ENCODE data around the gene ATAD3B.

Gene ATAD3B

GRCh38 chr1:1471389-1472052, at the start of gene ATAD3B:
TSS of gene ATAD3B (plus strand) at chr1:1471765. CDS start at chr1:1471885, 120 bp downstream.
- H3K79me2 ChIP-seq (ENCODE audit: insufficient read depth, low read length): peaks cover 23% of the 10 kb centered on the region
- H3K27me3 ChIP-seq (ENCODE audit: insufficient read depth, low read length): no peaks in the 10 kb centered on the region
- H3F3A ChIP-seq (ENCODE audit: insufficient read depth, low read length): peaks cover 3% of the 10 kb centered on the region; the same call in 1 of the 2 replicates
- no peaks in the 10 kb centered on the region for H4K20me1 ChIP-seq (ENCODE audit: insufficient read depth, low read length)
- peak within 1 kb of the TSS; percentile 98 for H3K4me2 ChIP-seq (ENCODE audit: low read length)
- H2AFZ ChIP-seq (ENCODE audit: low read length): no peak within 1 kb of the TSS
- H3K4me3 ChIP-seq (ENCODE audit: low read depth, low read length, poor library complexity, severe bottlenecking): peak within 1 kb of the TSS; percentile 83
- H3K36me3 ChIP-seq (ENCODE audit: insufficient read depth, low read length): peaks cover 6% of the 10 kb centered on the region
- H3K9ac ChIP-seq (ENCODE audit: low read length): peak within 1 kb of the TSS; percentile 87
- no peak for TF ChIP-seq CTCF (IDR thresholded peaks at IDR 0.05; ENCODE audit: low read length)
- no peak for TF ChIP-seq EZH2 (IDR thresholded peaks at IDR 0.05; ENCODE audit: borderline replicate concordance, low read length)
- H3K4me1 ChIP-seq (ENCODE audit: insufficient read depth, low read length, severe bottlenecking): peaks cover 24% of the 10 kb centered on the region
- H3K27ac ChIP-seq (ENCODE audit: low read depth, low read length, poor library complexity, severe bottlenecking): peak within 1 kb of the TSS; percentile 57
- H3K9me2 ChIP-seq (ENCODE audit: low read depth, low read length): no peaks in the 10 kb centered on the region
- H3K9me3 ChIP-seq (ENCODE audit: low read length): no peaks in the 10 kb centered on the region

GRCh38 chr1:1421907-1422464, 49.6 kb upstream of the ATAD3B start:
- H4K20me1 ChIP-seq (ENCODE audit: insufficient read depth, low read length): no peaks in the 10 kb centered on the region
- H3K9me3 ChIP-seq (ENCODE audit: low read length): no peaks in the 10 kb centered on the region
- no peak overlapping the region for H3K4me3 ChIP-seq (ENCODE audit: low read depth, low read length, poor library complexity, severe bottlenecking)
- TF ChIP-seq CTCF (IDR thresholded peaks at IDR 0.05; ENCODE audit: low read length) (no peak), EZH2 (IDR thresholded peaks at IDR 0.05; ENCODE audit: borderline replicate concordance, low read length) (no peak)
- no peaks in the 10 kb centered on the region for H3K36me3 ChIP-seq (ENCODE audit: insufficient read depth, low read length)
- H3K4me1 ChIP-seq (ENCODE audit: insufficient read depth, low read length, severe bottlenecking): peaks cover 5% of the 10 kb centered on the region
- H3F3A ChIP-seq (ENCODE audit: insufficient read depth, low read length): no peaks in the 10 kb centered on the region
- no peak overlapping the region for H3K4me2 ChIP-seq (ENCODE audit: low read length)
- no peak overlapping the region for H2AFZ ChIP-seq (ENCODE audit: low read length)
- no peaks in the 10 kb centered on the region for H3K9me2 ChIP-seq (ENCODE audit: low read depth, low read length)
- H3K27ac ChIP-seq (ENCODE audit: low read depth, low read length, poor library complexity, severe bottlenecking): no peak overlapping the region
- H3K27me3 ChIP-seq (ENCODE audit: insufficient read depth, low read length): 0 out of 2 replicates have a peak, but pooled peaks cover 10% of the 10 kb centered on the region
- no peaks in the 10 kb centered on the region for H3K79me2 ChIP-seq (ENCODE audit: insufficient read depth, low read length)
- no peak overlapping the region for H3K9ac ChIP-seq (ENCODE audit: low read length)

GRCh38 chr1:1422465-1423244, 48.9 kb upstream of the ATAD3B start:
- Histone ChIP-seq H3K36me3 (ENCODE audit: insufficient read depth, low read length) (no peaks in the 10 kb centered on the region), H3K4me3 (ENCODE audit: low read depth, low read length, poor library complexity, severe bottlenecking) (no peak overlapping the region), H3F3A (ENCODE audit: insufficient read depth, low read length) (no peaks in the 10 kb centered on the region), H3K27ac (ENCODE audit: low read depth, low read length, poor library complexity, severe bottlenecking) (no peak overlapping the region), H4K20me1 (ENCODE audit: insufficient read depth, low read length) (no peaks in the 10 kb centered on the region), H3K9me3 (ENCODE audit: low read length) (no peaks in the 10 kb centered on the region), H3K79me2 (ENCODE audit: insufficient read depth, low read length) (no peaks in the 10 kb centered on the region), H3K4me1 (ENCODE audit: insufficient read depth, low read length, severe bottlenecking) (peaks cover 5% of the 10 kb centered on the region), H3K27me3 (ENCODE audit: insufficient read depth, low read length) (0 out of 2 replicates have a peak, but pooled peaks cover 10% of the 10 kb centered on the region), H3K9me2 (ENCODE audit: low read depth, low read length) (no peaks in the 10 kb centered on the region), H2AFZ (ENCODE audit: low read length) (no peak overlapping the region), H3K9ac (ENCODE audit: low read length) (no peak overlapping the region), H3K4me2 (ENCODE audit: low read length) (no peak overlapping the region)
- TF ChIP-seq CTCF (IDR thresholded peaks at IDR 0.05; ENCODE audit: low read length) (no peak), EZH2 (IDR thresholded peaks at IDR 0.05; ENCODE audit: borderline replicate concordance, low read length) (no peak)

Measured in OCI-LY1 (cell line).